ENCODE data around the gene CLDN10.

The CLDN10 gene

GRCh38 chr13:95603887-95604555, 51.5 kb downstream of the CLDN10 start:
- DNase-seq (ENCODE audit: low read depth), result peak; percentile 45
- no peak overlapping the region for H3K4me3 ChIP-seq (ENCODE audit: low read depth, low read length)
- no peak for TF ChIP-seq POLR2A (IDR thresholded peaks at IDR 0.05; ENCODE audit: extremely low read depth, insufficient read length)
- no peak for TF ChIP-seq MAX (IDR thresholded peaks at IDR 0.05; ENCODE audit: low read depth, low read length)
- TF ChIP-seq, protein P1, sequence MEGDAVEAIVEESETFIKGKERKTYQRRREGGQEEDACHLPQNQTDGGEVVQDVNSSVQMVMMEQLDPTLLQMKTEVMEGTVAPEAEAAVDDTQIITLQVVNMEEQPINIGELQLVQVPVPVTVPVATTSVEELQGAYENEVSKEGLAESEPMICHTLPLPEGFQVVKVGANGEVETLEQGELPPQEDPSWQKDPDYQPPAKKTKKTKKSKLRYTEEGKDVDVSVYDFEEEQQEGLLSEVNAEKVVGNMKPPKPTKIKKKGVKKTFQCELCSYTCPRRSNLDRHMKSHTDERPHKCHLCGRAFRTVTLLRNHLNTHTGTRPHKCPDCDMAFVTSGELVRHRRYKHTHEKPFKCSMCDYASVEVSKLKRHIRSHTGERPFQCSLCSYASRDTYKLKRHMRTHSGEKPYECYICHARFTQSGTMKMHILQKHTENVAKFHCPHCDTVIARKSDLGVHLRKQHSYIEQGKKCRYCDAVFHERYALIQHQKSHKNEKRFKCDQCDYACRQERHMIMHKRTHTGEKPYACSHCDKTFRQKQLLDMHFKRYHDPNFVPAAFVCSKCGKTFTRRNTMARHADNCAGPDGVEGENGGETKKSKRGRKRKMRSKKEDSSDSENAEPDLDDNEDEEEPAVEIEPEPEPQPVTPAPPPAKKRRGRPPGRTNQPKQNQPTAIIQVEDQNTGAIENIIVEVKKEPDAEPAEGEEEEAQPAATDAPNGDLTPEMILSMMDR (IDR thresholded peaks at IDR 0.05; ENCODE audit: low read depth, low read length), result no peak
- TF ChIP-seq MYC (IDR thresholded peaks at IDR 0.05; ENCODE audit: low read depth, low read length), result no peak

- H3K4me3 ChIP-seq (ENCODE audit: low read depth, low read length), result no peak overlapping the region
- TF ChIP-seq, protein P1 (IDR thresholded peaks at IDR 0.05; ENCODE audit: low read depth, low read length), result no peak
Observed at GRCh38 chr13:95604556-95604915, 52.0 kb downstream of the CLDN10 start.

DNA sequence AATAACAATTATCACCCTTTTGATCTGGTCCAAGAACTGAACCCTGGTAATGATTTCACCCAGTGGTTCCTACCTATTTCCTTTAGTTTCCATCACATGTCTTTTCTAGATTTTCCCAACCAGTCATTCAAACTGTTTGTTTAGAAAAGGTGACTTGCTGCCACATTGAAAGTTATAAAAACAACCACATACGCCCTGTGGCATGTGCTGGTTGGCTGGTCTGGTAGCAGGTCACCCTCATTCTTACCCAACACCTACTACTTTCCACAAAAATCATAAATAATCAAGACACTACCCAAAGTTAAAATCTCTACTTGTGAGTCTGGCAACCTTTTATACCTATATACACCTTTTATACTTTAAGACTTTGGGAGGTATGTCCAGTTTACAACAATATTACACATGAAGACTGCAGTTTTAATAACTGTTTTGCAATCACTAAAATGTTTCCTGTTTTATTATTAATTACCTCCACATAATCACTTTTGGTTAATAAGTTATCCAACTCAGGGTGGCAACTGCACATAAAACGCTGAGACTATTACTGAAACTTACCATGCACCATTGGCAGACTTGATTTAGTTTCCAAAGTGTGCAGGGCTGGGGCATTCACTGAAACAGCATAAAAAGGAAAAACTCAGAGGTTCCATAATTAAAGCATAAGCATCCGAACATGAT, 53.1 kb downstream of the CLDN10 start:
- TF ChIP-seq, protein P1 (IDR thresholded peaks at IDR 0.05; ENCODE audit: low read depth, low read length), result no peak
- TF ChIP-seq MAX (IDR thresholded peaks at IDR 0.05; ENCODE audit: low read depth, low read length) (no peak), MYC (IDR thresholded peaks at IDR 0.05; ENCODE audit: low read depth, low read length) (no peak), POLR2A (IDR thresholded peaks at IDR 0.05; ENCODE audit: extremely low read depth, insufficient read length) (no peak)
- no peak overlapping the region for H3K4me3 ChIP-seq (ENCODE audit: low read depth, low read length)
- no peak for DNase-seq (ENCODE audit: low read depth)

More at GRCh38 chr13:95604556-95604915, 52.0 kb downstream of the CLDN10 start:
- DNase-seq (ENCODE audit: low read depth), result no peak

- no peak for TF ChIP-seq POLR2A (IDR thresholded peaks at IDR 0.05; ENCODE audit: extremely low read depth, insufficient read length)
- no peak for TF ChIP-seq MAX (IDR thresholded peaks at IDR 0.05; ENCODE audit: low read depth, low read length)
- TF ChIP-seq, protein P1 (IDR thresholded peaks at IDR 0.05; ENCODE audit: low read depth, low read length), result no peak
- no peak for TF ChIP-seq MYC (IDR thresholded peaks at IDR 0.05; ENCODE audit: low read depth, low read length)
- H3K4me3 ChIP-seq (ENCODE audit: low read depth, low read length), result no peak overlapping the region
- DNase-seq (ENCODE audit: low read depth), result no peak
Observed at GRCh38 chr13:95607366-95607765, 54.8 kb downstream of the CLDN10 start.

DNA sequence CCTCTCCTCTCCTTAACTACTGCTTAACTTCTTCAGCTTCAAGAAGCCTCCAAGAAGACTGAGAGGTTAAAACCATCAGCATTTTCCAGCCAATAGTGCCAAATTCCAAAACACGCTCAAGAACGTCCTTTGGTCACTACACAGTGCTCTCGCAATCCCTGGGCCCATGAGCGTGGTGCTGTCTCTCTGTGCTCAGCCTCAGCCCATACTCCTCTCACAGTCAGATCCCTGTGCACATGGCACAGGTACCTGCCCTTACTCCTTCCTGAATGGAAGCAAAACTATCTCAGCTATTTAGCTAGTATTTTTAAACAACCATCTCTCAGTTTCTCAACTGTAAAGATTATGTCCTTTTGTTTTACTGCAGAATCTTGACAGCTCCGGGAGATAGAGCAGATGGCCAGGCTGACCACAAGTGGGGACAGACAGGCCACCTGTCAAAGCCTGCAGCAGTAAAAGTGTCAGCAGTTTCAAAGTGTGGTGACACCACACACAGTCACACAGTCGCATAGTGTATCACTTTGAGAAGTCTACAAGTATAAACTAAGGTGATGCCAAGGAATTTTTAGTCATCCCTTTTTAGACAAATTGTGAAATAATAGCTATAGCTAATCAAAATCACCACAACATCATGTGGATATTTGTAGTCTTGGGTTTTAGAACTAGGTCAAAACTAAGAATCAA, 56.3 kb downstream of the CLDN10 start:
- DNase-seq (ENCODE audit: low read depth), result no peak
- TF ChIP-seq POLR2A (IDR thresholded peaks at IDR 0.05; ENCODE audit: extremely low read depth, insufficient read length) (no peak), MYC (IDR thresholded peaks at IDR 0.05; ENCODE audit: low read depth, low read length) (no peak), MAX (IDR thresholded peaks at IDR 0.05; ENCODE audit: low read depth, low read length) (no peak)
- TF ChIP-seq, protein P1 (IDR thresholded peaks at IDR 0.05; ENCODE audit: low read depth, low read length), result no peak
- no peak overlapping the region for H3K4me3 ChIP-seq (ENCODE audit: low read depth, low read length)

Data from NB4 (cell line).